Embryonic facial prominence (tissue), 1 donor: Measurements from ENCODE around the gene GPATCH2.
"Not testable (repeated sequence)": the region's sequence is repeated elsewhere in the genome, so short reads cannot be mapped to it uniquely, and the experiment has no call there.

Experiments
- DNase-seq: peaks from one replicate; pipeline ENCODE4 v3.0.0-alpha.2; 2016; ENCODE audit errors: extremely low spot score

Gene GPATCH2

GRCh38 chr1:217526636-217527035 is 104.3 kb downstream of the GPATCH2 start:
- DNase-seq, result no peak

DNA sequence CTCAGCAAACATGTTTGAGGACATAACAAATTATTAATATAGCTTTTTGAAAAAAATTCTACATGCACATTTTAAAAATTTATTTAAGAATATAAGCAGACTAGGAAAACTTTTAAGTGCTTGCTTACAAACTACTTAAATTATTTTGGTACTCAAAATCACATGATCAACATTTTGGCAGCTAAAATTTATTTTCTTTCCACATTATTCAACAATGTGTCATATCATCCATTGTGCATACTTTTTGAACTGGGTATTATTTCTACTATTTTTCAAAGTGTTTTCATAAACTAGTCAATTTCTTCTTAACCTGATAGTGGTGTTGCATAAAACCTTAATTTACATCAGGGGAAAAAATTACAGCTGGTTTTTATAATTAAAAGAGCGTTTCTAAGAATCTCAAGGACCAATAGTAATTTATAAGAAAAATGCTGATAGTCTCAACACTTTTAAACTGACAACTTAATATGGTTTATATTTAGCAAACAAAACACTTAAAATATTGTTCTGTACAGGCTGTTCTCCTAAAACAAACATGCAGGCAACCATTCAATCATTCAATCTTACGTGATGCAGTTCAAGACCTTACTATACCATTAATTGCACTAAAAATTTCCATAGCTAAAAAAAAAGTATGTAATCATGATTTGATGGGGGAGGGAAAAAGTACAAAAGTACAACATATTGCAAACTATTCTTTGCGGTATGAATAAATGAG is 105.0 kb downstream of the GPATCH2 start:
- DNase-seq, result no peak

- DNase-seq, result no peak
Observed at GRCh38 chr1:217524787-217525520, 105.9 kb downstream of the GPATCH2 start.

DNA sequence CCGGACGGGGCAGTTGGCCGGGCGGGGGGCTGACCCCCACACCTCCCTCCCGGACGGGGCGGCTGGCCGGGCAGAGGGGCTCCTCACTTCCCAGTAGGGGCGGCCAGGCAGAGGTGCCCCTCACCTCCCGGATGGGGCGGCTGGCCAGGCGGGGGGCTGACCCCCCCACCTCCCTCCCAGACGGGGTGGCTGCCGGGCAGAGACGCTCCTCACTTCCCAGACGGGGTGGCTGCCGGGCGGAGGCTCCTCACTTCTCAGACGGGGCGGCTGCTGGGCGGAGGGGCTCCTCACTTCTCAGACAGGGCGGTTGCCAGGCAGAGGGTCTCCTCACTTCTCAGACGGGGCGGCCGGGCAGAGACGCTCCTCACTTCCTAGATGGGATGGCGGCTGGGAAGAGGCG is 107.0 kb downstream of the GPATCH2 start:
- DNase-seq, result not testable (repeated sequence)

GRCh38 chr1:217522277-217522676 is 108.6 kb downstream of the GPATCH2 start:
- DNase-seq, result no peak

GRCh38 chr1:217521317-217521716 is 109.6 kb downstream of the GPATCH2 start:
- no peak for DNase-seq

DNA sequence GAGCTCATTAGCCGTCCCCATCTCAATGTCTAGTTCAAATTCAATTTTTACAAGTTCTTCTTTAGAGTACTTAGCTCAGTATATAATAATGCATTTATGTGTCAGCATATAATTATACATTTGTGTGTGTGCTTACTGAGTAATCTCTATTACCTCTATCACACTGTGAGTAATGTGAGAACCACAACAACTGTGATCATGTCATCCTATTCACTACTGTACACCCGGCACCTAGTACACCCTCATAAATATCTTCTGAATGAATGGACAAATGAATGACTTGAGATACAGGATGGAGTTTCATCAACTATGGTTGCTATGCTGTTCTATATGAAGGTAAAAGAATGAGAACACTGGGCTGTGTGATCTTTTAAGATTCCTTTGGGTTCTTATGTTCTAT is 124.0 kb downstream of the GPATCH2 start:
- no peak for DNase-seq

DNA sequence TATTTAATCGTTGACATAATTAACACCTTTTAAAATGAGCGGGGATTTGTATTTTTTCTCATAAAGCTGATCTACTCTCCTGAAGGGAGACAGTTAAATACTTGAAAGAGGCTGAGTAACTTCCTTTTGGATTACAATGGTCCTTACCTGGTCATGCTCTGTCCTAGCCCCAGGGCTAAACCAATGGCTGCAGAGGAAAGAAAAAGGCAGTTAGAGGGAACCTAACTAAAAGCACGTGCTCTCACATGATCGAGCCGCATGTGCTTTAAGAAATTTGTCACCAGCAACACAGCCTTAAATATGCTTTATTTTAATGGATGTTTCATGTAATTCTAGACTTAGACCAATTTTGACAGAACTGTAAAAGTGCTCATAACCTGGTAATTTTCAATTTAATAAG is 132.7 kb downstream of the GPATCH2 start:
- DNase-seq, result no peak

DNA sequence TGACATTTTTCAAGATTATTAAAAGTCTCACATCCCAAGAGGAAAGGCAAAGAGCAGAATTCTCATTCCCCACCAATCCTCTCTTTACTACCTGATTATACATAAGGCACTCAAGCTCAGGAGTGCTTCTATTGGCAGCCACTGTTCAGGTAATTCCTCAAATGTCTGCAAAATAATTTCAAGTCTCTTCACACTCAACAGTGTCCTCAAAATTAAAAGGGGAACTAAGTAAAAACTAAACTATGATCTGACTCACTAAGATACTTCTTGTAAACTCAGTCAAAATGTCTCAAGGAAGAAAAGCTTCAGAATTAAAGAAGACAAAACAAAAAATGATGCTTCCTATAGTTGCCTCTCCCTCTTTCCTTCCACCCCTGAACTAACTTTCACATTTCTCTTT is 135.6 kb downstream of the GPATCH2 start:
- DNase-seq, result no peak

DNA sequence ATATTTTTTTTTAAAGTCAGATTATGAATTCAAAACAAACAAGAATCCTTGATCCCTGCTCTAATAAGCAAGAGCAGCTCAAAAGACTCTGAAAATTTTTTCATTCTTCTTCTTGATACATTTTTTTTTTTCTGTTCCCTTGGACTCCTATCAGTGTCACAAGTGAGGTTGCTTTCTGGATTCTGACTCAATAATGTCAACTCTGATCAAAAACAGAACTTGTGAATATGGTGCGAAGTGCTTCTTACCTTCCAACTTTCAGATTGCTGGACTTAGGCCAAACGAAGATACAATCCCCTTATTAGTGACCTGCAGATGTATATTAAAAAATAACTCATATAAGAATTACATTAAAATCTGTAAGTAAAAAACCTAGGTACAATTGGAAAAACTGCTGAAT is 136.1 kb downstream of the GPATCH2 start:
- DNase-seq, result no peak

GRCh38 chr1:217493290-217493689 is 137.6 kb downstream of the GPATCH2 start:
- DNase-seq, result no peak

- no peak for DNase-seq
Observed at GRCh38 chr1:217484871-217485270, 146.0 kb downstream of the GPATCH2 start.

- no peak for DNase-seq
Observed at GRCh38 chr1:217482356-217483102, 148.4 kb downstream of the GPATCH2 start.

DNA sequence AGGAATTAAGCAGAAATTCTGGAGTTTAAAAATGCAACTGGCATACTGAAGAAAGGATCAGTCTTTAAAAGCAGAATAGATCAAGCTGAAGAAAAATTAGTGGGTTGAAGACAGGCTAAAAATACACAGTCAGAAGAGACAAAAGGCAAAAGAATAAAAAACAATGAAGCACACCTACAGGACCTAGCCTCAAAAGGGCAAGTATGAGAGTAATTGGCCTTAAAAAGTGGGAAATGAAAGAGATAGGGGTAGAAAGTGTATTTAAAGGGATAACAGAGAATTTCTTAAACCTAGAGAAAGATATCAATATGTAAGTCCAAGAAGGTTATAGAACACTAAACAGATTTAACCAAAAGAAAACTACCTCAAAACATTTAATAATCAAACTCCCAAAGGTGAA is 152.4 kb downstream of the GPATCH2 start:
- DNase-seq, result no peak

DNA sequence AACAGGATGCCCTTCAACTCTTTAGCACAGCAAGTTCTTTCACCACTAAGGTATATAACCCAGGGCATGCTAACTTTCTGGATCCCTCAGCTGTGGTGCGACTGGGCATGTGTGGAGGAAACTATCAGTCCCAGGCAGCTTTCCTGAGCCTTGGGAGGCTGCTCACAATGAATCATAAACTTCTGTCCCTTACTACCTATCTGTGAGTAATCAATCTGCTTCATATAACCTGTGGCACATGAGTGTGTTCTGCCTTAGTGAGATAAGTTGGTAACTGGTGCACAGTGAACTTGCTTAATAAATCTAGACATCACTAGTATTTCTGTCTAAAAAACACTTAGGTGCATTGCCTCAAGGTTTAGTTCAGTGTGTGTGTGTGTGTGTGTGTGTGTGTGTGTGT is 158.0 kb downstream of the GPATCH2 start:
- no peak for DNase-seq

DNA sequence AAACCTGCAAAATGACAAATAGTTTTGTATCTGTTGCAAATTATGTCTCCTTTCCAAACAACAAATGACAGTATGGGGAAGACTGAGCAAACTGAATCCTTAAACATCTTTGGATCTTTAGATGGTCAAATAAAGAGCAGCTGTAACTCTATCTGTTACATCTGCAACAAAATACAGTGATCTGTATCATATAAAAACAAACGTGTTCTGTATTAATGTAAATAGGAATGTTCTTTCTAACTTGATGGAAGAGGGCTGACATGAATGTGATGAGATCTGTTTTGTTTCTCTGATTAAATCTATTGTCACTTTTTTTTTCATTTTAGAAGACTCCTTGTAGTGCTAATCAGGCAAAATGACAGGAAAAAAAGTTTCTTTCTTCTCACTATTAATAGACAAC is 159.5 kb downstream of the GPATCH2 start:
- no peak for DNase-seq

DNA sequence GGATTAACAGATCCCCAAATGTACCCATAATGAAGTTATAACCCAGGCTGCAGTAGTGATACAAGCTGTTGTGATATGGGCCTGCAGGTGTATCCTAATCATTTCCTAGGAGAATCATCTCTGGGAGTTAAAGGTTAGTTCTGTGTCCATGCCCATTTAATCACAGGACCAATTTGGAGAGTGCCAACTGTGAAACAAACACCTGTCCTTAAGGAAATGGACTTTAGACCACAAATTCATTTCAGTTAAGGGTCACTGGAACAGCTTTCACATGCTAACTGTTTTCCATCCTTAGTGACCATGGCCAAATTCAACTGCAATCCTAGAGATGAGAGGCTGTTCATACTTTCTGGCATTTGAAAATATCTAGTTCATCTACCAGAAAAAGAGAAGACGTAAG is 160.9 kb downstream of the GPATCH2 start:
- DNase-seq, result no peak

- no peak for DNase-seq
Observed at GRCh38 chr1:217465102-217465501, 165.8 kb downstream of the GPATCH2 start.

- DNase-seq, result no peak
Observed at GRCh38 chr1:217462666-217463065, 168.2 kb downstream of the GPATCH2 start.

- DNase-seq, result no peak
Observed at GRCh38 chr1:217462159-217462558, 168.7 kb downstream of the GPATCH2 start.

DNA sequence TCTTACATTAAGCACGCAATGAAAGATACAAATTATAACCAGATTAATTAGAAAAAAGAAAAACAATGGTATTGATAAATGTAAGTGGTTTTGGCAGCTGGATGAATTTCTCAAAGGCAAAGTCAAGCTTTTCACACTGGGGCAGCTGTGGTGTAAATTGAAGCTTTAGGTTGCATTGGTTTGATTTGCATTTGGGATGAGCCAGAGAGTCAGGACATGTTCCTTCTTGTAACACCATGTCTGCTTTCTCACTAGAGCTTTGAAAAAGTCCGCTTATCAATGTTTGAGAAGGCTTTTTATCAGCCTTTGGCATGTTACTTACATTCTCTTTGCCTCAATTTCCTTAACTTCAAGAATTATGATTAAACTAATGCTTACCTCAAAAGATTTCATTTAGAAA is 173.9 kb downstream of the GPATCH2 start:
- DNase-seq, result no peak

DNA sequence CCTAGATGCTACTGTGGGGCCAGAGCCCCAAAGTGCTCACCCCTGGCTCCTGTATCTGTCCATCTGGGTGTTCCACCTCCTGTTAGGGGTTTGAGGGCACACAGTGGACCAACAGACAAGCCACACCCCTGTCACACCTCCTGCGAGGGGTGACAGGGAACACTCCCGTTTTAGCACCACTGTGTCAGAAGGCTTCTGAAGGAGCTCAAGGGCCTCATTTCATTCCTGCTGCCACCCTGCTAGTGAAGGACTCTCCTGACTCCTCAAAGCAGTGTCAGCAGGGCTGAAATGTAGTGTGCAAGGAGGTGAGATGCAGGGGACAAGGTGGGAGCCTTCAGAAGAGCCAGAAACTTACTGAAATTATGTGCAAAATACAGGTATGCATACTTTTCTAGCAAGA is 174.6 kb downstream of the GPATCH2 start:
- DNase-seq, result no peak

GRCh38 chr1:217453816-217454215 is 177.1 kb downstream of the GPATCH2 start:
- no peak for DNase-seq
